ENCODE measurements around the gene TGM2.

GRCh38 chr20:38108438-38108985 is 56.6 kb downstream of the TGM2 start:
- TF ChIP-seq CTCF (IDR thresholded peaks at IDR 0.05) (no peak), POLR2A (IDR thresholded peaks at IDR 0.05) (no peak)
